Breast epithelium (tissue), 3 donors: ENCODE results near the gene LBHD1.
"Not testable (repeated sequence)": the region's sequence is repeated elsewhere in the genome, so short reads cannot be mapped to it uniquely, and the experiment has no call there.

Source experiments
- POLR2A ChIP-seq: fragments of 450-650 bp; IDR thresholded peaks from one replicate; pipeline ENCODE4 v1.6.1; 2016; ENCODE audit warnings: antibody characterized with exemption, mild to moderate bottlenecking, moderate library complexity
- TF ChIP-seq, protein P1 (sequence below), 3 donors: fragments of 450-650 bp; IDR thresholded peaks; one replicate each; pipeline ENCODE4 v1.5.1; 2016 to 2017; ENCODE audit warnings: antibody characterized with exemption in 3 of 3, mild to moderate bottlenecking in 3 of 3, moderate library complexity in 3 of 3

DNA sequence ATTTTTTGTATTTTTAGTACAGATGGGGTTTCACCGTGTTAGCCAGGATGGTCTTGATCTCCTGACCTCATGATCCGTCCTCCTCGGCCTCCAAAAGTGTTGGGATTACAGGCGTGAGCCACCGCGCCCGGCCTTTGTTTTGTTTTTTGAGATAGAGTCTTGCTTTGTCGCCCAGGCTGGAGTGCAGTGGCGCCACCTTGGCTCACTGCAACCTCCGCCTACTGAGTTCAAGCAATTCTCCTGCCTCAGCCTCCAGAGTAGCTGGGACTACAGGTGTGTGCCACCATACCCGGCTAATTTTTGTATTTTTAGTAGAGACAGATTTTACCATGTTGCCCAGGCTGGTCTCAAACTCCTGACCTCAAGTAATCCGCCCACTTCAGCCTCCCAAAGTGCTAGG is 21.8 kb downstream of the LBHD1 start:
- TF ChIP-seq, protein P1, sequence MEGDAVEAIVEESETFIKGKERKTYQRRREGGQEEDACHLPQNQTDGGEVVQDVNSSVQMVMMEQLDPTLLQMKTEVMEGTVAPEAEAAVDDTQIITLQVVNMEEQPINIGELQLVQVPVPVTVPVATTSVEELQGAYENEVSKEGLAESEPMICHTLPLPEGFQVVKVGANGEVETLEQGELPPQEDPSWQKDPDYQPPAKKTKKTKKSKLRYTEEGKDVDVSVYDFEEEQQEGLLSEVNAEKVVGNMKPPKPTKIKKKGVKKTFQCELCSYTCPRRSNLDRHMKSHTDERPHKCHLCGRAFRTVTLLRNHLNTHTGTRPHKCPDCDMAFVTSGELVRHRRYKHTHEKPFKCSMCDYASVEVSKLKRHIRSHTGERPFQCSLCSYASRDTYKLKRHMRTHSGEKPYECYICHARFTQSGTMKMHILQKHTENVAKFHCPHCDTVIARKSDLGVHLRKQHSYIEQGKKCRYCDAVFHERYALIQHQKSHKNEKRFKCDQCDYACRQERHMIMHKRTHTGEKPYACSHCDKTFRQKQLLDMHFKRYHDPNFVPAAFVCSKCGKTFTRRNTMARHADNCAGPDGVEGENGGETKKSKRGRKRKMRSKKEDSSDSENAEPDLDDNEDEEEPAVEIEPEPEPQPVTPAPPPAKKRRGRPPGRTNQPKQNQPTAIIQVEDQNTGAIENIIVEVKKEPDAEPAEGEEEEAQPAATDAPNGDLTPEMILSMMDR (IDR thresholded peaks at IDR 0.05), result not testable (repeated sequence)
- not testable (repeated sequence) for TF ChIP-seq POLR2A
